Mucosa of rectum (tissue), 2 donors: Measurements from ENCODE around the gene NUP210.

Experiments
- H3K27ac ChIP-seq, 2 donors: one replicate each; pipeline ENCODE4 v1.7.0; 2013; ENCODE audit warnings: inconsistent platforms in 2 of 2, low read depth in 2 of 2, low read length in 2 of 2
- H3K27me3 ChIP-seq, 2 donors: one replicate each; pipeline ENCODE4 v1.7.0; 2013; ENCODE audit warnings: low read length in 2 of 2; ENCODE audit not compliant: control insufficient read depth in 2 of 2, insufficient read depth in 2 of 2
- H3K36me3 ChIP-seq, 2 donors: one replicate each; pipeline ENCODE4 v1.7.0; 2013; ENCODE audit warnings: low read length in 2 of 2; ENCODE audit not compliant: control insufficient read depth in 2 of 2, insufficient read depth in 2 of 2
- H3K4me1 ChIP-seq, 2 donors: one replicate each; pipeline ENCODE4 v1.7.0; 2013; ENCODE audit warnings: low read length in 2 of 2, mild to moderate bottlenecking in 1 of 2; ENCODE audit not compliant: control insufficient read depth in 2 of 2, insufficient read depth in 2 of 2
- H3K4me3 ChIP-seq, 2 donors: one replicate each; pipeline ENCODE4 v1.7.0; 2013; ENCODE audit warnings: low read length in 2 of 2
- H3K9ac ChIP-seq, 2 donors: one replicate each; pipeline ENCODE4 v1.7.0; 2013; ENCODE audit warnings: low read length in 2 of 2, low read depth in 1 of 2, mild to moderate bottlenecking in 1 of 2
- H3K9me3 ChIP-seq, 2 donors: one replicate each; pipeline ENCODE4 v1.7.0; 2013; ENCODE audit warnings: low read length in 2 of 2; ENCODE audit not compliant: control insufficient read depth in 2 of 2
- donor health status: healthy.
- donor health status: Normal muscosa, but diverticular disease.

The NUP210 gene

GRCh38 chr3:13269711-13270378 lies 150.3 kb downstream of the NUP210 start:
- no peak overlapping the region for H3K9ac ChIP-seq
- no peaks in the 10 kb centered on the region for H3K4me1 ChIP-seq
- peaks cover 0 to 4% of the 10 kb centered on the region in 2 donors for H3K27me3 ChIP-seq
- no peaks in the 10 kb centered on the region for H3K9me3 ChIP-seq
- no peaks in the 10 kb centered on the region for H3K36me3 ChIP-seq
- no peak overlapping the region for H3K27ac ChIP-seq
- no peak overlapping the region for H3K4me3 ChIP-seq

GRCh38 chr3:13268961-13269441 lies 151.1 kb downstream of the NUP210 start:
- Histone ChIP-seq H3K9me3 (no peaks in the 10 kb centered on the region), H3K4me1 (no peaks in the 10 kb centered on the region), H3K36me3 (no peaks in the 10 kb centered on the region), H3K27me3 (peaks cover 0 to 4% of the 10 kb centered on the region in 2 donors), H3K27ac (no peak overlapping the region), H3K4me3 (no peak overlapping the region), H3K9ac (no peak overlapping the region)

- no peaks in the 10 kb centered on the region for H3K4me1 ChIP-seq
- no peak overlapping the region for H3K9ac ChIP-seq
- H3K27me3 ChIP-seq: peaks cover 0 to 4% of the 10 kb centered on the region in 2 donors
- H3K4me3 ChIP-seq: no peak overlapping the region
- no peaks in the 10 kb centered on the region for H3K36me3 ChIP-seq
- H3K9me3 ChIP-seq: no peaks in the 10 kb centered on the region
- no peak overlapping the region for H3K27ac ChIP-seq
Observed at GRCh38 chr3:13268120-13268519, 152.0 kb downstream of the NUP210 start.

GRCh38 chr3:13266651-13267362 lies 153.3 kb downstream of the NUP210 start:
- no peaks in the 10 kb centered on the region for H3K36me3 ChIP-seq
- H3K9ac ChIP-seq: no peak overlapping the region
- no peaks in the 10 kb centered on the region for H3K4me1 ChIP-seq
- H3K27ac ChIP-seq: no peak overlapping the region
- peaks cover 0 to 4% of the 10 kb centered on the region in 2 donors for H3K27me3 ChIP-seq
- no peaks in the 10 kb centered on the region for H3K9me3 ChIP-seq
- no peak overlapping the region for H3K4me3 ChIP-seq
